H9 (cell line): ENCODE results near the gene GTF2A1L. TPM values are rescaled to one million over a fixed set of nuclear protein-coding genes. Genes with fewer than 3 reads are reported as not detected.

ENCODE experiments used
- DNase-seq: peaks from one replicate; pipeline ENCODE4 v3.0.0-alpha.2; 2017
- H2AFZ ChIP-seq: one replicate; pipeline ENCODE4 v1.6.1; 2013; ENCODE audit warnings: mild to moderate bottlenecking, low read length, control low read depth, moderate library complexity
- H2AK5ac ChIP-seq: 2 replicates; pipeline ENCODE4 v1.6.1; 2013; ENCODE audit warnings: low read length, control low read depth, mixed read lengths; ENCODE audit not compliant: insufficient read length
- H2BK120ac ChIP-seq: one replicate; pipeline ENCODE4 v1.6.1; 2013; ENCODE audit warnings: low read depth, mild to moderate bottlenecking, low read length, control low read depth, inconsistent platforms; ENCODE audit not compliant: poor library complexity, severe bottlenecking
- H2BK12ac ChIP-seq: 2 replicates; pipeline ENCODE4 v1.6.1; 2013; ENCODE audit warnings: low read length, control low read depth, mixed read lengths, low read depth; ENCODE audit not compliant: insufficient read length
- H2BK15ac ChIP-seq: 2 replicates; pipeline ENCODE4 v1.6.1; 2013; ENCODE audit warnings: low read depth, low read length, control low read depth
- H2BK20ac ChIP-seq: one replicate; pipeline ENCODE4 v1.6.1; 2013; ENCODE audit warnings: low read depth, mild to moderate bottlenecking, low read length, control low read depth, inconsistent platforms; ENCODE audit not compliant: poor library complexity, severe bottlenecking
- H2BK5ac ChIP-seq: 2 replicates; pipeline ENCODE4 v1.6.1; 2013; ENCODE audit warnings: low read length, control low read depth, mixed read lengths; ENCODE audit not compliant: insufficient read length
- H3K14ac ChIP-seq: 2 replicates; pipeline ENCODE4 v1.6.1; 2013; ENCODE audit warnings: low read length, control low read depth; ENCODE audit not compliant: insufficient read depth
- H3K18ac ChIP-seq: 2 replicates; pipeline ENCODE4 v1.6.1; 2013; ENCODE audit warnings: low read depth, mild to moderate bottlenecking, mixed read lengths, low read length, control low read depth; ENCODE audit not compliant: insufficient read length
- H3K23ac ChIP-seq: 2 replicates; pipeline ENCODE4 v1.6.1; 2013; ENCODE audit warnings: low read length, control low read depth, mixed read lengths, low read depth; ENCODE audit not compliant: insufficient read length
- H3K23me2 ChIP-seq: 2 replicates; pipeline ENCODE4 v1.6.1; 2013; ENCODE audit warnings: low read depth, mild to moderate bottlenecking, mixed read lengths, low read length, control low read depth; ENCODE audit not compliant: insufficient read length, poor library complexity, severe bottlenecking
- H3K27ac ChIP-seq: 2 replicates; pipeline ENCODE4 v1.5.1; 2013; ENCODE audit warnings: low read length, control low read depth, mixed read lengths, low read depth; ENCODE audit not compliant: insufficient read length
- H3K27me3 ChIP-seq: 2 replicates; pipeline ENCODE4 v1.6.1; 2013; ENCODE audit warnings: low read length, control low read depth, inconsistent platforms; ENCODE audit not compliant: insufficient read depth
- H3K4ac ChIP-seq: 2 replicates; pipeline ENCODE4 v1.6.1; 2013; ENCODE audit warnings: low read depth, mild to moderate bottlenecking, control low read depth, inconsistent platforms, low read length, moderate library complexity
- H3K4me1 ChIP-seq: 2 replicates; pipeline ENCODE4 v1.6.1; 2013; ENCODE audit warnings: low read length, control low read depth, inconsistent platforms; ENCODE audit not compliant: insufficient read depth
- H3K4me2 ChIP-seq: 2 replicates; pipeline ENCODE4 v1.6.1; 2013; ENCODE audit warnings: low read length, control low read depth, mixed read lengths; ENCODE audit not compliant: insufficient read length, insufficient read depth
- H3K56ac ChIP-seq: 2 replicates; pipeline ENCODE4 v1.6.1; 2013; ENCODE audit warnings: low read depth, mild to moderate bottlenecking, mixed read lengths, low read length, control low read depth; ENCODE audit not compliant: insufficient read length
- H3K79me1 ChIP-seq: 2 replicates; pipeline ENCODE4 v1.6.1; 2013; ENCODE audit warnings: low read depth, mild to moderate bottlenecking, moderate library complexity, low read length, control low read depth, inconsistent platforms; ENCODE audit not compliant: insufficient read depth, poor library complexity, severe bottlenecking
- H3K79me2 ChIP-seq: 2 replicates; pipeline ENCODE4 v1.6.1; 2013; ENCODE audit warnings: low read length, control low read depth, inconsistent platforms; ENCODE audit not compliant: insufficient read depth
- H3K9ac ChIP-seq: 2 replicates; pipeline ENCODE4 v1.6.1; 2013; ENCODE audit warnings: low read length, control low read depth, mixed read lengths; ENCODE audit not compliant: insufficient read length; ENCODE audit errors: extremely low read depth
- H3K9me3 ChIP-seq: one replicate; pipeline ENCODE4 v1.6.1; 2013; ENCODE audit warnings: low read depth, low read length, inconsistent platforms; ENCODE audit not compliant: control insufficient read depth
- H3T11ph ChIP-seq: one replicate; pipeline ENCODE4 v1.6.1; 2013; ENCODE audit warnings: mild to moderate bottlenecking, low read length, control low read depth, inconsistent platforms
- H4K20me1 ChIP-seq: one replicate; pipeline ENCODE4 v1.6.1; 2013; ENCODE audit not compliant: control insufficient read depth, insufficient read length, insufficient read depth
- H4K5ac ChIP-seq: 2 replicates; pipeline ENCODE4 v1.6.1; 2013; ENCODE audit warnings: low read depth, mild to moderate bottlenecking, mixed read lengths, low read length, control low read depth; ENCODE audit not compliant: insufficient read length
- H4K8ac ChIP-seq: replicated peaks from 2 replicates; pipeline ENCODE4 v1.6.1; 2013; ENCODE audit warnings: low read length, control low read depth, mixed read lengths, low read depth; ENCODE audit not compliant: insufficient read length
- H4K91ac ChIP-seq: 2 replicates; pipeline ENCODE4 v1.6.1; 2013; ENCODE audit warnings: low read depth, mild to moderate bottlenecking, moderate library complexity, mixed read lengths, low read length, control low read depth; ENCODE audit not compliant: insufficient read length
- H3K27ac Mint-ChIP-seq, 3 experiments: 2 replicates in 2 of 3; 3 replicates in 1 of 3; pipeline ENCODE4 v1.8.0; 2020 to 2021; ENCODE audit warnings: mixed read lengths in 3 of 3, mild to moderate bottlenecking in 1 of 3, moderate library complexity in 1 of 3
- H3K27me3 Mint-ChIP-seq: 2 replicates; pipeline ENCODE4 v1.8.0; 2021; ENCODE audit warnings: low read depth, mild to moderate bottlenecking, moderate library complexity, mixed read lengths
- H3K36me3 Mint-ChIP-seq, 3 experiments: 2 replicates in 2 of 3; 3 replicates in 1 of 3; pipeline ENCODE4 v1.8.0; 2020 to 2021; ENCODE audit warnings: low read depth in 3 of 3, mixed read lengths in 3 of 3; ENCODE audit not compliant: insufficient read depth in 1 of 3
- H3K4me1 Mint-ChIP-seq, 2 experiments: 2 replicates each; pipeline ENCODE4 v1.8.0; 2020; ENCODE audit warnings: mixed read lengths in 2 of 2
- H3K4me3 Mint-ChIP-seq, 2 experiments: 2 replicates in 1 of 2; 3 replicates in 1 of 2; pipeline ENCODE4 v1.8.0; 2020 to 2021; ENCODE audit warnings: mild to moderate bottlenecking in 2 of 2, mixed read lengths in 2 of 2, moderate library complexity in 1 of 2
- H3K9me3 Mint-ChIP-seq, 2 experiments: 2 replicates in 1 of 2; 3 replicates in 1 of 2; pipeline ENCODE4 v1.8.0; 2020; ENCODE audit warnings: mild to moderate bottlenecking in 2 of 2, mixed read lengths in 2 of 2, moderate library complexity in 1 of 2
- WGBS: extraction: QIAGEN DNeasy Blood & Tissue Kit; methylation state at CpG from one replicate; pipeline ENCODE4 v1.1.7; 2013; ENCODE audit warnings: missing lambda C conversion rate, low lambda C conversion rate, mixed read lengths; ENCODE audit not compliant: insufficient read length; ENCODE audit errors: extremely low coverage; 5-methylcytosine and 5-hydroxymethylcytosine counted together
- total RNA-seq: library from RNA; stranded (reverse); gene quantifications from 2 replicates; pipeline ENCODE4 v1.2.1, GENCODE V29; 2021
- TF ChIP-seq, protein P1 (sequence below): fragments of 200-600 bp; sonication (generic); conservative IDR thresholded peaks from 3 replicates; pipeline ENCODE4 v1.8.0; 2021; ENCODE audit warnings: antibody characterized with exemption, mild to moderate bottlenecking

GTF2A1L gene
- total RNA-seq, 1 experiment from 2014 or later, result not detected

DNA sequence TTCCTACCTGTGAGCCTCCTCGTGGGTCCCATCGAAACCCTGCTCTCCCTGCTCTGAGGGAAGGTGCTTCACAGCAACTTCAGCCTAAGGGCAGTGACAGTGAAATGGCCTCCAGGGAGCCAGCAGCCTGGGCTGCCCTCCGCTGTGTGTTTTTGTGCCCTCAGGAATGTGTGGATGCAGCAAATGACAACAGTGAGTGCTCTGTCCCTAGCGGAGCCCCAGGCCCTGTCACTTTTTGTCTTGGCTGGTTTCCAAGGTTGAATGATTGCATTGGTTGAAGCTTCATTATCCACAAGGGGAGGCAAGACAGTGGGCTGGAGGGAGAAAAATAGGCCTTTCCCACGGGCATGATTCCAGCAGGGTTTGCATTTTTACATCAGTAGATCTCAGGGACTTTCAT, 44.8 kb upstream of the GTF2A1L start:
- H3K4me2 ChIP-seq, result no peak overlapping the region
- no peak overlapping the region for H3K27ac ChIP-seq
- H3K27ac Mint-ChIP-seq, result no peak overlapping the region; a peak in 1 of 7 replicates
- H2AFZ ChIP-seq, result no peak overlapping the region
- H3K4me1 Mint-ChIP-seq, result peaks cover 3 to 8% of the 10 kb centered on the region in 2 experiments; a peak in 2 of 4 replicates
- H3K9me3 Mint-ChIP-seq, result no peaks in the 10 kb centered on the region
- no peak overlapping the region for H4K91ac ChIP-seq
- no peaks in the 10 kb centered on the region for H3K27me3 Mint-ChIP-seq
- no peaks in the 10 kb centered on the region for H3K27me3 ChIP-seq
- no peak overlapping the region for H4K8ac ChIP-seq
- H3K79me1 ChIP-seq, result no peaks in the 10 kb centered on the region
- no peak overlapping the region for H2BK15ac ChIP-seq
- H2BK20ac ChIP-seq, result no peak overlapping the region
- no peak overlapping the region for H3K56ac ChIP-seq
- no peak overlapping the region for H3K9ac ChIP-seq
- no peak overlapping the region; the same call in 1 of the 2 replicates for H3K14ac ChIP-seq
- H3K36me3 Mint-ChIP-seq, result peaks cover 2 to 10% (median 2%) of the 10 kb centered on the region in 3 experiments; a peak in 4 of 7 replicates
- H3K23ac ChIP-seq, result no peak overlapping the region
- no peak overlapping the region for H2BK120ac ChIP-seq
- H4K5ac ChIP-seq, result no peak overlapping the region
- no peaks in the 10 kb centered on the region for H3K79me2 ChIP-seq
- H3K9me3 ChIP-seq, result no peaks in the 10 kb centered on the region
- no peak overlapping the region for H2AK5ac ChIP-seq
- TF ChIP-seq, protein P1, sequence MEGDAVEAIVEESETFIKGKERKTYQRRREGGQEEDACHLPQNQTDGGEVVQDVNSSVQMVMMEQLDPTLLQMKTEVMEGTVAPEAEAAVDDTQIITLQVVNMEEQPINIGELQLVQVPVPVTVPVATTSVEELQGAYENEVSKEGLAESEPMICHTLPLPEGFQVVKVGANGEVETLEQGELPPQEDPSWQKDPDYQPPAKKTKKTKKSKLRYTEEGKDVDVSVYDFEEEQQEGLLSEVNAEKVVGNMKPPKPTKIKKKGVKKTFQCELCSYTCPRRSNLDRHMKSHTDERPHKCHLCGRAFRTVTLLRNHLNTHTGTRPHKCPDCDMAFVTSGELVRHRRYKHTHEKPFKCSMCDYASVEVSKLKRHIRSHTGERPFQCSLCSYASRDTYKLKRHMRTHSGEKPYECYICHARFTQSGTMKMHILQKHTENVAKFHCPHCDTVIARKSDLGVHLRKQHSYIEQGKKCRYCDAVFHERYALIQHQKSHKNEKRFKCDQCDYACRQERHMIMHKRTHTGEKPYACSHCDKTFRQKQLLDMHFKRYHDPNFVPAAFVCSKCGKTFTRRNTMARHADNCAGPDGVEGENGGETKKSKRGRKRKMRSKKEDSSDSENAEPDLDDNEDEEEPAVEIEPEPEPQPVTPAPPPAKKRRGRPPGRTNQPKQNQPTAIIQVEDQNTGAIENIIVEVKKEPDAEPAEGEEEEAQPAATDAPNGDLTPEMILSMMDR, result no peak
- no peak overlapping the region for H3K18ac ChIP-seq
- no peaks in the 10 kb centered on the region for H4K20me1 ChIP-seq
- H3K4me1 ChIP-seq, result no peaks in the 10 kb centered on the region
- no peak overlapping the region for H2BK12ac ChIP-seq
- no peaks in the 10 kb centered on the region for H3K23me2 ChIP-seq
- H2BK5ac ChIP-seq, result no peak overlapping the region
- H3K4me3 Mint-ChIP-seq, result no peak overlapping the region
- no peak overlapping the region for H3K4ac ChIP-seq
- no CpG with 5 or more reads among the region's 5 CpGs for WGBS
- DNase-seq, result no peak
- H3T11ph ChIP-seq, result no peak overlapping the region
